LNCaP clone FGC (cell line): Measurements from ENCODE around the gene FDX1.

Experiments
- DNase-seq: peaks from one replicate; pipeline ENCODE4 v3.0.0-alpha.2; 2011; ENCODE audit warnings: low read depth
- H3K4me3 ChIP-seq: 2 replicates; pipeline ENCODE4 v1.5.1; 2011; ENCODE audit warnings: mild to moderate bottlenecking, low read depth, low read length, control low read depth
- TF ChIP-seq, protein P1 (sequence below): IDR thresholded peaks from 2 replicates; pipeline ENCODE4 v1.5.1; 2012; ENCODE audit warnings: mild to moderate bottlenecking; ENCODE audit not compliant: control insufficient read depth, insufficient read depth; ENCODE audit errors: extremely low read depth

FDX1 gene

DNA sequence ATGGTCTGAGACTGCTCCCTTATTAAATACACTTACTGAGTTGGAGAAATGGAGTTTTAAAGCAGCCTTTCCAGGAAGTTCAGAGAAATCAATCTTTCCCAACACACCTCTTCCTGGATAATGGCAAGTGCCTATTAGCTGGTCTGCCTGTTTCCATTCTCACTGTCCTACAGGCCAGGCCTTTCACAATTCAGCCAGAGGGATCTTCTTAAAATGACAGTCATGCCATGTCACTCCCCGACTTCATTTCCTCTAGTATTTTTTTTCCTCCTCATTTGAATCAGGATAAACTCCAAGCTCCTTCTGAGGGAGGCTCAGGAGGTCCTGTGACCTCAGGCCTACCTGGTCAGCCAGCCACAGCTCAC lies 62.6 kb downstream of the FDX1 start:
- DNase-seq: no peak
- TF ChIP-seq, protein P1, sequence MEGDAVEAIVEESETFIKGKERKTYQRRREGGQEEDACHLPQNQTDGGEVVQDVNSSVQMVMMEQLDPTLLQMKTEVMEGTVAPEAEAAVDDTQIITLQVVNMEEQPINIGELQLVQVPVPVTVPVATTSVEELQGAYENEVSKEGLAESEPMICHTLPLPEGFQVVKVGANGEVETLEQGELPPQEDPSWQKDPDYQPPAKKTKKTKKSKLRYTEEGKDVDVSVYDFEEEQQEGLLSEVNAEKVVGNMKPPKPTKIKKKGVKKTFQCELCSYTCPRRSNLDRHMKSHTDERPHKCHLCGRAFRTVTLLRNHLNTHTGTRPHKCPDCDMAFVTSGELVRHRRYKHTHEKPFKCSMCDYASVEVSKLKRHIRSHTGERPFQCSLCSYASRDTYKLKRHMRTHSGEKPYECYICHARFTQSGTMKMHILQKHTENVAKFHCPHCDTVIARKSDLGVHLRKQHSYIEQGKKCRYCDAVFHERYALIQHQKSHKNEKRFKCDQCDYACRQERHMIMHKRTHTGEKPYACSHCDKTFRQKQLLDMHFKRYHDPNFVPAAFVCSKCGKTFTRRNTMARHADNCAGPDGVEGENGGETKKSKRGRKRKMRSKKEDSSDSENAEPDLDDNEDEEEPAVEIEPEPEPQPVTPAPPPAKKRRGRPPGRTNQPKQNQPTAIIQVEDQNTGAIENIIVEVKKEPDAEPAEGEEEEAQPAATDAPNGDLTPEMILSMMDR: no peak
- H3K4me3 ChIP-seq: no peak overlapping the region

GRCh38 chr11:110493346-110493745 lies 63.6 kb downstream of the FDX1 start:
- DNase-seq: no peak
- H3K4me3 ChIP-seq: no peak overlapping the region
- TF ChIP-seq, protein P1: no peak

DNA sequence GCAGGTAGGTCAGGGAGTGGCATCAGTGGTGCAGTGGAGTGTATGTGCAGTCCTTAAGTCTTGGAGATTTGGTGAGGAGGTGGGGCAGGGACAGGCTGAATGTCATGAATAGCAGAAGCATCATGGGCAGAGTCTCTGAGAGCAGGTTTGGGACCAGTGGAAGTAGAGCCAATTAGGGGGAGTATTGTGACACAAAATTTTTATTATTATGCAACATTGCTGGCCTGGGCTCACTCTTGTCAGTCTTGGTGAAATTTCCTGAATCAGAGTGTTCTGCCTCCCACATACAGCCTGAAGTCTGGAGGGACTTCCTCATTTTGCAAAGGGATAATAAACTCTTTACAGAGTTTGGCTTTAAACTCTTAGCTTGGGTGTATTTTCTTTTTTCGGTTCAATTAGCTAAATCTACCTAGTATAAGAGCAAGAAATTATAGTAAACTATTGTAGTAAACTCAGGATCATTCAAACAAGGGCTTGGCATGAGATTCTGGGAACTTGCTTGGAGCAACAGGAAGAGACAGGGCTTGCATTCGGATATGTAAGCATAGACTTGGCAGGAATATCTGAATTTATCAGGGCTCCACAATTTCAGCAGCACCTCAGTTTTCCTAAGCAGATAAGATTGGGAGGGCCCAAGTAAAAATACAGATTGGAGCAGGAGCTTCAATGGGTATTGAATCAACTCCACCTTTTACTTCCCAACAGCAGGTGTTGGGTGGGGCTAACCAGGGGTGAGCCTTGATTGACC lies 67.7 kb downstream of the FDX1 start:
- no peak for DNase-seq
- TF ChIP-seq, protein P1: no peak

GRCh38 chr11:110501428-110501827 lies 71.7 kb downstream of the FDX1 start:
- TF ChIP-seq, protein P1: no peak
- H3K4me3 ChIP-seq: no peak overlapping the region
- DNase-seq: no peak

More for the DNA sequence above, 67.7 kb downstream of the FDX1 start:
- H3K4me3 ChIP-seq: no peak overlapping the region

DNA sequence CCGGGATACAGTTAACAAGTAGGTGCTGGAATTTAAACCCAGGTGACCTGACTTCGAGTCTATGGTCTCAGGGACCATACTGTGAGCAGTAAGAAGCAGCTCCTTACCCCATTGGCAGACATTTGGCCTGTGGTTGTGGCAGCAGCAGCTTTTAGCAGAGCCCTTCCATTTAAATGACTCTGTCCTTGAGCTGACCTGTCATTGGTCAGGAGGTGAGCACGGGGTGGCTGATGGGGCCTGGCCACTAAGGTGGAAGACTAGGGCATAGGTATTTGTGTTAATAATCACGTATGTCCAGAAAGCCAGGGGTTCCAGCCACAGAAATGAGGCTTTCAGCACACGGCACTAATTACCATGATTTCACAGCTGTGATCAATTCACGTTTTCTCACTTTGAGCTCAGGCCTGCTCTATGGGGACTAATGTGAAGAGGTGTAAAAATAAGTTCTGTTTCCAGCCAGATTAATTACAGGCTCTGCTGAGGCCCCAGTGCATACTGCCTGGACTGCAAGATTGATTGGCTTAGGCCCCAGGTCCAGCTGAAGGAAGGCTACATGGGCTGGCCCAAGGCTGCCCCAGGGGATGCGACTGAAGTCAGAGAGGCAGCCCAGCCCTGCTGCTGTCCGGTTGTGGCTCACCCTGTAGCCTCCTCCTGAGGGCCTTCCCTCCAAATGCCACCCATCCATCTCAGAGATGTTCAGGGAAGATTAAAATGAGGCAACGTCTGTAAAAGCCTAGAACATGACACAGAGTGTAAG lies 76.0 kb downstream of the FDX1 start:
- TF ChIP-seq, protein P1: no peak
- DNase-seq: no peak

GRCh38 chr11:110507328-110507727 lies 77.6 kb downstream of the FDX1 start:
- DNase-seq: no peak
- TF ChIP-seq, protein P1: no peak
- H3K4me3 ChIP-seq: no peak overlapping the region

More for the DNA sequence above, 76.0 kb downstream of the FDX1 start:
- no peak overlapping the region for H3K4me3 ChIP-seq
